ENCODE data around the gene SLC27A5.

- TF ChIP-seq CTCF (IDR thresholded peaks at IDR 0.05) = no peak
- TF ChIP-seq POLR2A (IDR thresholded peaks at IDR 0.05) = no peak
Measured at GRCh38 chr19:58513694-58514563, 2.1 kb upstream of the SLC27A5 start.
